ENCODE results near the gene CES5A.
"Not testable (repeated sequence)": the region's sequence is repeated elsewhere in the genome, so short reads cannot be mapped to it uniquely, and the experiment has no call there.

Gene CES5A

DNA sequence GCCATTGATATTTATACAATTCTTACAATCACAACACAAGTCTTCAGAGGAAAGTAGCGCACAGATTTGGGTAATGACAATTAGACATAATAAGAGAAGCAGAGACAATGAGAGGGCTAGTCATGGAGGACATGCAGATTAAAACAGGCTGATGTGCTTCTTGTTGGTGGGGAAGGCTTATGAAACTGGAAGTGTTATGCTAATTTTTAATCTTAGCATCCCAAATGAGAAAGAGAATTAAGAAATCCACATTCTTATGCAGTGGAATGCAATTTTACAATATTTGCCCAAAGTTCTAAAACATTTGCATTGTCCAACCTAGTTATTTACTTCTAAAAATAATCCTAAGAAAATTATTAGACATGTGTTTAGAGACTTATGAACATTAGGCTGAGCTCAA is 66.9 kb downstream of the CES5A start:
- in situ Hi-C loops (cut with MboI; ENCODE audit: low sequenced_read_pairs) = not testable (repeated sequence)

DNA sequence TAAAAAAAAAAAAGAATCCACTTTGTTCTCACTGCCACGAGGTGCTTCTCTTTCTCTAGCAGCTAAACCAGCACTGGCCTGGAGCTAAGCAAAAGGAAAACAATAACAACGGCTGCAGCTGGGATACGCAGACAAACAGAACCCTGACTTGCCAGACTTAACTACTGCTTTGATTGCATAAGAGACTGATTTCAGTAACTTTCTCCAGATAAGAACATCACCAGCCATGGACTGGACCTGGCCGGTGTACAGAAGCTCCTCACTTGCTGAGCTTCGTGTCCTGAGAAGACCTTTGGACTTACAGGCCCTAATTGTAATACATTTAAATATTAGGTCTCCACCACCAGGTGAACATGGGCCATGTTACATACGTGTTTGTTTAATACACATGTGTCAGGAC is 70.1 kb downstream of the CES5A start:
- in situ Hi-C loops (cut with MboI; ENCODE audit: low sequenced_read_pairs) = not testable (repeated sequence)

DNA sequence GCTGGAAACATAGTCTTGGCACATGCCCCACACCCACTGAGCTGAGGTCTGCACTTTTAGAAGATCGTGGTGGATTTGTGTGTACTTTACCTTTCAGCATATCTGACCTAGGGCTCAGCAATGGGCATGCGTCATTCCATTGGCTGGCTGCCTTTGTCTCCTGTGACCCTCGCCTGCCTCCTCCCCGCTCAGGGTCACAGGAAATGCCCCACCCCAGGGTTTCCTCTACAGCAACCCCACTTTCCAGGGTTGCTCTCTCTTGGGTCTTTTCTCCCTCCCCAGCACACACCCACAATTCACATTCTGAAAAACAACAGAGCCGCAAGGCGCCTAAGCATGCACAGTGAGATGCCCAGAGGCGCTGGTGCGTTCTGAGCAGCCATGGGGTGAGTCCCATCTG is 71.5 kb downstream of the CES5A start:
- in situ Hi-C loops (cut with MboI; ENCODE audit: low sequenced_read_pairs) = not testable (repeated sequence)

Data from hTERT RPE-1 (cell line).